Fibroblast of skin of right quadriceps (primary cell): ENCODE results near the gene GALNTL6.
"Not testable (repeated sequence)": the region's sequence is repeated elsewhere in the genome, so short reads cannot be mapped to it uniquely, and the experiment has no call there.

ENCODE experiments used
- DNase-seq: peaks from one replicate; pipeline ENCODE4 v3.0.0-alpha.2; 2013

The GALNTL6 gene

DNA sequence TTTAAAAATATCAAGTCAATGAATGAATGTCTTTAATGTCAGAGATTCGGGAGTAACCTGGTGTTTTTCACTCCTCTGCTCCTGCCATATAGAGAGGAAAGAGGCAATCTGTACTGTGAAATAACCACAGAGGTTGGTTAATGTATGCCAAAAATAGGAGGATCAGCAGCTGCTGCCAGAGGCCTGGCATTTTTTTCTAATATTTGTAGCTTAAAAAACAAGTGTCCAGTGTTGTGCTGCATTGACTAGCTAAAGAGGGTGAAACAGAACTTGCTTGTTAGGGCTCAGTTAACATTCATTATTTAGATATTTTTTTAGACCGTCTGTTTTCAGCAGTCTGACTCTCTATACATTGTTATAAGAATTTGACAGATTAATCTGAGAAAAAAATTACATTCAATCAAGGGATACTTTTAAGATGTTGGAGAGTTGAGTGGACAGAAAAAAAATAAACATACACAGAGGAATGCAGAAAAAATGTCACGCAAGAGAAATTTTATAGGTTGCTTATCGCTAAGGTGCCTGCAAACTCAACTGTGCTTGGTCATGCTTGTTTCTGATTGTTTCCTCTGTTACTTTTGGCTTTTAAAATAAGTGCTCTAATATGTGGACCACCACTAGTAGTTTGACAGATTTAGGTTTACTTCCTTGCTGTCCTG is 963.1 kb downstream of the GALNTL6 start:
- no peak for DNase-seq

DNA sequence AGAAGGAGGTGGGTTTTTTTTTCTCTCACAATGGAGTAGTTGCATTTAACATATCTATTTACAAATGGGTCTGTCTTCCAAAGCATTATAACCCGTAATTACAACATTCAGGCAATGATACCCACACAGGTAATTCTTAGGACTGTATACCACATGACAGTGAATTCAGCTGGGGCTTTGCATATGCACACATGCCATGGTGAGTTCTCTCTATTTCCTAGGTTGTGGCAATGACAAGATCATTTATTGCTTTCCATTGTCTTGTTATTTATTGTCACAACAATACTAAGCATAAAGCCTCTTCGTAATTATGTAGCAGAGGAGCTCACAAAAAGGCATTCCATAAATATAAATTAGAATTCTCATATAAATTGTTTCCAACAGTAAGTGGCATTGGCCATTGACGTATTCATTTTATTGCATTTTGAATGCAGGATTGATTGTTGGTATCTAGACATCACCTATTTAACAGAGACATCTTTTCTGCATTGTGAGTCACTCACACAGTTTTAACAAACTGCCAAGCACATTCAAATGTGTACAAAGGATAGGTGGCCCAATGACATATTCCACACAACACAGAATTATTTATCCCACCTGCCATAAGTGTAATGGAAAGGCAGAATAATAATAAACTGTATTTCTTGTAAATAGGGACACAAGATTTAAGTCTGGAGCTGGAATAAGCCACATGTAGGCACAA is 964.7 kb downstream of the GALNTL6 start:
- no peak for DNase-seq

DNA sequence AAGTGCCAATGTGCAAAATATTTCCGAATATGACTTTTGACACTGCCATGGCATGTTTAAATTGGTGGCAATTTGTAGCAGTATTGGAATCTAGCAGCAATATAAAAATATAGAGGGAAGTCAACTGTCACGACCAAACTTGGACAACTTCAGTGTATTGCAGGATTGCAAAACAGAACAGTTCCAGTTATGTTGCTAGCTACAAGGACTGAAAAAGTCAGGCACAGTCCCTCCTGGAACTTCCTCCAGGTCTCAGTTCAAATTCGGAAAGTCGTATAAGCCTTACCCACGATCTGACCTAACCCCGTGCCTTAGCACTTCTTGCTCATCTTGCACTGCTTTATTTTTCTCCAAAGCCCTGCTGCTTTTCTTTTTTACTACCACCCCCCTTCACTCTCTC is 965.4 kb downstream of the GALNTL6 start:
- no peak for DNase-seq

DNA sequence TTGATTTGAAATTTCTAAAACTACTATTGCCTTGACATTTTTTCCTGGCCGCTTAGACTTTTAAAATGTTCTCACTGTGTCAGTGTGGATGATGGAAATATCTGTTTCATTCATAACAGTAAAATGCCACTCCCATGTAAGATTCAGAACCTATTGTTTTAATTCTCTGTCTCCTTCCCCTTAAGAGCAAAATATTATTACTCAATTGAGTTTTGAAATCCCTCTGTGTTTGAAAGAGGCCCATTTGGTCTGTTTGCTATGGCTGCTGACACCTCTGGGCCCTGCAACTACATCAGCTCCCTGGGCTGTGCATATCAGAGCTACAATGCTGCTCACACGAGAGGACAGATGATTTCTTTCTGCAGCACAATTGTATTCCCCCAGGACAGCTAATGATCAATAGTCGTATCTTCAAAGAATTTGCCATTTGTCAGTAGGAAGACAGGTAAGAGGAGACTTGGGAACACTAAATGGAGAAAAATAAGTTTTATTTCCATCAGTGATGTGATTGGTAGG is 967.4 kb downstream of the GALNTL6 start:
- no peak for DNase-seq

DNA sequence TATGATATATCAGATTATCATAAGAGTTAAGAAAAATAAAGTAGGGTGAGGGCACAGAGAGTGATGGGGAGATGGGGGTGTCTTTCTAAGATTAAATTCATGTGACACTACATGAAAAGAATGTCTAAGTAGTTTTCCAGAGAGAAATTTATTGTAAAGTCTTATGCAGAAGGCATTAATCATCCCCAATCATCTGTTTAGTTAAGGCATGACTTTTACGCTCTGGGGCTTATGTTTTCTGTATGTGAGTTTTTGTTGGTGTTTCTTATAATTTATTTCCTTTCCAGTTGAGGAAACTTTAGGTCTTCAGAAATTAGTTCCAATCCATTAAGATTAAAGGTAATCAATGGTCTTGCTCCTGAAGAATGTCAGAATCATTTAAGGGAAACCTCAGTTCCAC is 972.4 kb downstream of the GALNTL6 start:
- DNase-seq = peak; percentile 17

DNA sequence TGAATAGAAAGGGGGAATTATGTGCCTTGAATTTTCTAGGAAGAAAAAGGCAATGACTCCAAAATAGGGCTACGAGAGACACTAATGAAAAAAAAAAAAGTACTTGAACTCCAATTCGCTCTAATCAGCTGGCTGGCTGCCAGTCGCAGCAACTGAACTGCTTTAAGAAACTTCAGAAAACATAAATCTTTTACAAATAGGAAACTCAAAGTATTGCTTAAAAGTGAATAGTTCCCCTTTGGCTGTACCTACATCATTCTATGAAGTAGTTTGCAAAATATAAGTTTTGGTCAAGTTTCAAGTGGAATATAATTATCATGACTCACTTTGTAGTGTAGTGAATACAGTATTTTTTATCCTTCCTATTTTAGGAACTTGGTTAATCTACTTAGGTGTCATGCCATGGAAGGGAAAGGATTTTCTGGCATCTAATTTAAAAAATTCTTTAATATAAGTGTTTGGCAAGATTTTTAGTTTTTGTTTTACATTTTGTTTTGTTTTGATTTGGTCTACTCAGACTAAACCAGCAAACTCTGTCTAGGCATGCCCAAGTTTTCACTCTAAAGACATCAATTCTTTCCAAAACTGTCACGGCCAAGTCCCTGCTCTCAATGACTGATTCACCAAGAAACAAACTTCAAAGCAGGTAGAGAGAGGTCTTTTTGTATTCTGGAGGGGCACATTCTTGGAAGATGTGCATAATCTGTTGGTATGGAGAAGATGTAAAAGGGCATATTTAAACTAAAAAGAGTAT is 973.0 kb downstream of the GALNTL6 start:
- DNase-seq = peak; percentile 63

DNA sequence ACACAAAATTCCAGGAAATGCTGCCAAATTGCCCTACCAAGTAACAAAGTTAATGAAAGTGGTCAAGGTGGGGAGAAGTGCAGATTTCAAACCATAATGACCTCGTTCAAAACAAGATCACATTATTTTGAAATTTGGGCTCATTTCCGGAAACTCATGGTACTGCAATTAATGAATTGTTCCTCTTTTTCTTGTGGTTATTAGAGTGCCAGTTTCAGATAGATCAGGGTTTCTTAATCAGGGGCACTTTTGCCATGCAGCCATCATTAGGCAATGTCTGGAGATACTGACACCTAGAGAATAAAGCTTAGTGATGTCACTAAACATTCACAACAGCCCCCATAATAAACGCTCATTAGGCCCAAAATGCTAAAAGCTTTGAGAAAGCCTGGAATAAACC is 973.9 kb downstream of the GALNTL6 start:
- DNase-seq = no peak

DNA sequence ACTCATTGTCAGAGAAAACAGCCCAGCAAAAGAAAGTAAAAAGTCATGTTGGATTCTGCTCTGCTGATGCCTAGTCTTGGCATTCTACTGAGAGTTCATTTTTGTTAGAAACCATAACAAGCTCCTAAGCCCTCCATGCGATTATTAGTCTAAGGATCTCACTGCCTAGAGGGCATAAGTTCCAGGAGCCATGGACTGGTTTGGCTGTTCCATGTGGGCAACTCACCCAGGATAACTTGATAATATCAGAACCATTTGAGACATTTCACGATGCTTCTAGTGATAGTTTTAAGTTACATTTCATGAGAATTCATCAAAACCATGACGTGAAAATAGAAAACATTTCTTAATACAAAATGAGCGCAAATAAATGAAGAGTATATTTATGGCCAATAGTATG is 978.6 kb downstream of the GALNTL6 start:
- no peak for DNase-seq

DNA sequence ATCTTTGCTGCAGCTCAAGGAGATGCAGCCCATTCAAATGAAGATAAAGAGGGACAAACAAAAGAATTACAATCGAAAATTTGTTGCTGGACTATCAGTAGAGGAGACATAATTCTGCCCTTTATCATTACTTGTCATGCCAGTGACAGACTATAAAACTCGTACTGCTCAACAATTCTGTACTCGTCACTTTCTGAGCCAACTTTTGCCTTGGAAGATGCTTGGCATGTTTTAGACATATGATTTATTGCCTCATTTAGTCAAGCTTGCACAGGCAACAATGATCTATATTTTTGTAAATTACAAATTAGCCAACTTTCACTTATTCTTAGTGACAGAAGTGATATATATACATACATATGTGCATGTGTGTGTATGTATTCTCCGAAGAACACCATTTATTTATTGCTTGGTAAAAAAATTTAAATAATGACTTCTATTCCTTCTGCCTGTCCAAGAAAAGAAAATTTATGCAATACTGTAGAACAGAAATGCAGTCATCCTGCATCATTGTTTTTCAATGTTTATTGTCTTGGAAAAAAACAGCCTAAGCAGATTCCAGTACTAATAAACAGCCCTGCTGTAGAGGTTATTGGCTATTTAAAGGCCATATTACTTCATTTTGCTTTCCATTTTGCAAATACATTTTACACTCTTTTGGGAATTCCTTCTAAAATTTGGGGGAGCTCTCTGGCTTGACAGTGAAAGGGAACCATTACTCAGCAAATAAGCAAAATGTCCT is 980.5 kb downstream of the GALNTL6 start:
- DNase-seq = no peak

DNA sequence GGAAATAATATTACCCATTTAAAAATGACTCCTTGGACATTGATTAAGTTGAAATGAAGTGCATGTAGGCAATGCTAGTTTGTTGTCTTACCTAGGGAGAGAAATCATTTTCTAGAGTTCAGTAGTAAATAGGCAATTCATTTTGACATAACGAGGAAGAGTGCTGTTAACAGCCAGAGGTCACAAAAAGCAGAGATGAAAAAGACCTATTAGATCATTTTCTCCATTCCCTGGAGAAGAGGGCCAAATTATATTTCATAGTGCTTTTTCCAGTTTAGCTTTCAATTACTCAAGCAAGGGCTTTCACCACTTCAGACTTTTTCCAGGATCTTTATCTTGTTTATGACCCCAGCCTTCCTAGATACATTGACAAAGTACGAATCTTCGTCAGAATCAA is 981.1 kb downstream of the GALNTL6 start:
- no peak for DNase-seq

DNA sequence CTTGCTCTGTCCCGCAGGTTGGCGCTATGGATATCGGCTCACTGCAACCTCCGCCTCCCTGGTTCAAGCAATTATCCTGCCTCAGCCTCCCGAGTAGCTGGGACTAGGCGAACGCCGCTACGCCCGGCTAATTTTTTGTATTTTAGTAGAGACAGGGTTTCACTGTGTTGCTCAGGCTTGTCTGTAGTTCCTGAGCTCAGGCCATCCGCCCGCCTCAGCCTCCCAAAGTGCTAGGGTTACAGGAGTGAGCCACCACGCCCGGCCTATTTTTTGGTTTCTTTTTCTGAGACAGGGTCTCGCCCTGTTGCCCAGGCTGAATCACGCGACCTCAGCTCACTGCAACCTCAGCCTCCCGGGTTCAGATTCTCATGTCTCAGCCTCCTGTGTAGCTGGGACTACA is 984.1 kb downstream of the GALNTL6 start:
- not testable (repeated sequence) for DNase-seq

DNA sequence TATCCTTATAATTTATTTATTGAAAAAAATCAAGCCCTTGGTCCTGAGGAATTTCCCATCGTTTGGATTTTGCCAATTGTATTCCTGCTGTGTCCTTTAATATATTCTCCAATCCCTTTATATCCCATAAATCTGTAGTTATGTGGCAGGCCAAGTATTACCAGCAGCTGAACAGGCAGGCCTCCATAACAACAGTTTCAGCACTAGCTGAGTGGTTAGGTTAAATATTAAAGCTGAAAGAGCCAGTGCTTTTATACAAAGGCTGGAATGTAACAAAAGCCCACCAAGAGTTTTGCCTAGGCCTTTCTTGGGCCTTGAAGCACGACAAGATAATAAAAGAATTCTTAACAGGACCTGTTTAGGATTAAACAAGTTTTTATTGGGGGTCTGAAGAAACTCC is 988.8 kb downstream of the GALNTL6 start:
- no peak for DNase-seq

DNA sequence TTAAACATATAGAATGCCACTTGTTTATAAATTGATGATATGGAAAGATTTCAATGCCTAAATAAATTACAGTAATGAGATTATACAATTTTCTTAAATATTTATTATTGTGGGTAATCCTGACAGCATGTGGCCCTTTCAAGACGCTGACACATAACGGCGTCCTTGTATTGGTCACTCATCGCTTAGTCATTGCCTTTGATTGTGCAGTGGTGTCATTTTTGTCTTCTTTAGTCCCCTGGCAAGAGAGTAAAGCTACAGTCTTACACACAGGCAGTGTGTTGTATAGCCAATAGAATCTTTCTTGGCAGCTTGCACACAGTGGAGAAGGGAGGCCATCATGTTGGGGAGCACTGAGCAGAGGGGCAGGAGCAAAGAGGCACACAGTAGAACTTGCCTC is 993.6 kb downstream of the GALNTL6 start:
- DNase-seq = no peak

DNA sequence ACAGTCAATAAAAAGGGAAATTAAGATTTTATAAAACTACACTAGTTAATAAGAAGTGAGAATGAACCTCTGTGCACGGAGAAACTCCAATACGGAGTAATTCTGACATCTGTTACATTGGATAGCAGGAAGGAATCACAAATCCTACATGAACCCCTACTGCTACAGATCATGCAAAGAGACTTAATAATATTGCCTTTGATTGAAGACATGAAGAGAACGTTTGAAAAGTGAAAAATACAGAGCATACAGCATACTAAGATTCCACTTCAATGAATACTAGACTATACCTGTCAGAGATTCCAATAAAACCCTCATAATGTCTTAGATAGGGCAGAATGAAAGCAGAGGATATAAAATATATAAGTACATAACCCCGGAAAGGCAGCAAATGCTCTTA is 995.0 kb downstream of the GALNTL6 start:
- no peak for DNase-seq

DNA sequence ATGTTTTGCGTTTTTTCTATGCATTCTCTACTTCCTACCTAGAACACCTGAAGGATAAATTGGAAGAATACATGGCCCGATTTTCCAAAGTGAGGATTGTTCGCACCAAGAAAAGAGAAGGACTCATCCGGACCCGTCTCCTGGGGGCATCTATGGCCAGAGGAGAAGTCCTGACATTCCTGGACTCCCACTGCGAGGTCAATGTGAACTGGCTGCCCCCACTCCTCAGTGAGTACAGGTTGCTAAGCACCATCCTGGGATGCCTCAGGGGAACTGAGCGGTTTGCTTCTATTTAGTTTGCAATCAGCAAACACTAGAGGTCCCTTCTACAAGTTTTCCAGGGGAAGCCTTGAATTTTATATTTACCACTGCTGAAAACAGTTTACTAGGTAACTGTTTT is 996.1 kb downstream of the GALNTL6 start:
- DNase-seq = no peak

DNA sequence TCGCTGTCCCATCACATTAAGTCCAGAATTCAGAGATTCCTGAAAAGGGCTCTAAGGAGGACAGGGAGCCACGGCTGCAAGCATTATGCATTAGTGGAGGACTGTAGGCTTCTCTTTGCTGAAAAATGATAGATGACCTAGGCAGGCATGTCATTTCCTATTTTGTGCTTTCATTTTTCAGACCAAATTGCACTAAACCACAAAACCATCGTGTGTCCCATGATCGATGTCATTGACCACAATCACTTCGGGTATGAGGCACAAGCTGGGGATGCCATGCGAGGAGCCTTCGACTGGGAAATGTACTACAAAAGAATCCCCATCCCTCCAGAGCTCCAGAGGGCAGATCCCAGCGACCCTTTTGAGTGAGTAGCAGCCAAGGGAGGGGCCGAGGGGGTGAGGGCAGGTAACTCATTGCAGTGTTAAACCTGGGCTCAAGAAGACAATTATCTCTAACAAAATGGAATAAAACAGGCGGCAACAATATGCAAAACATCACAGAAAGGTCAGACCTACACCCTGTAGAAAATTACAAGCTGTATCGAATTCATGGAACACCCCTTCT is 1000.2 kb downstream of the GALNTL6 start:
- peak; percentile 18 for DNase-seq

DNA sequence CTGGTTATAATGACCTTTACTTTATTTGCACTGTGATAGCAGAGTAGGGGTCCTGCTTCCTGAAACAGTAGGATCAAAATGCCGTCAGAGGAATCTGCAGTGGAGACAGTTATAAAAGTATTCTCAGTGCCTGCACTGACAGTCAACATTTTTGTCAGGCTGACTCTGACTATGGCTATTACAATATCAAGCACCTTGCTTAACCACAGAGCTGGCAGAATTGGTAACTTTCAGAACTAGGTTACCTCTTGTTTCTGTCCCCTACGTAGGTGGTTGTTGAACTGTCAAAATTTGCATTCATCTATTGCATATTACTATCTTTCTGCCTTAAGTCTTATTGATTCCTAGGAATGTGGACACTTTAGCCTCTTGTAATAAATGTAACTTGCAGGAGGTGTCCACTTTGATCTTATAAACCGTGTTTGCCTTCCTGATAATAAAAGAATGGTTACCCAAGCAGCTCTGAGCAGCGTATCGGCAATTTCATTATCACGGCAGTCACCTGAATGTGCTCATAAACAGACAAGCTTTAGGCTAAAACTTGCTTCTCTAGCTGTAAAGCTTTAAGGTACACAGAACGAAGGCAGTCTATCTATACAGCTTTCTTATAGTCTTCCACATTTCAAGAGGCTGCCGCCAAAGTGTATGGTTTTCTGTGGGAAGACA is 1002.4 kb downstream of the GALNTL6 start:
- no peak for DNase-seq

DNA sequence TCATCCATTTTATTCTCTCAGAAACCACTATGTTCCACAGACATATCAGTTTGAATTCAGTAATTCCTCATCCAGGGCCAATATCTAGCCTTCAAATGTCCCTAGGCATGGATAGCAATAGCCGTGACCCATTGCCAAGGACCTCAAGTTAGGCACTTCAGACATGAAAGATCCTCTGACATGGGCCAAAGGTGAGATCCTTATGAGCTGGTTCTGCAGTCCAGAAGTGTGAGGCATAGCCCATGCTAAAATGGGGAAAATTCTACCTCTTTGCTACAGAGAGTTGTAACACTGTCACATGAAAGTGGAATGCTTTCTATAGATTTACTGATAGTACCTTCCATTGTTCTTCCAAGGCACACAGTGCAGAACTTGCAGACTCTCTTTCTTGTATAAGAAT is 1005.7 kb downstream of the GALNTL6 start:
- DNase-seq = no peak

DNA sequence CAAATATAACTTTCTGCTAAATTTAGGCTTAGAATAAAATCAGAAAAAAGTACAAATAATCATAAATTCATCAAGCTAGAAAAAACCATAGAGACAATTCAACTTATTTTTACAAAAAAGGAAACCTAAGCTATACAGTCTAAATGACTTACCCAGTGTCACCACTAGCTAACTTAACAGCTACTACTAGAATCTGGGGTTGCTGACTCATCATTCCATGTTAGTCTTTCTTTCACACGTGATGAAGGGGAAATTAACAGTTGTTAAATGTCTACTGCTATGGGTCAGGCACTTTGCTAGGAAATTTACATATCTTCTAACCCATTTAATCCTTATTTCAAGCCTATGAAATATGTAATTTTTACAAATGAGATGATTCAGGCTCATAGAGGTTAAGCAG is 1006.1 kb downstream of the GALNTL6 start:
- DNase-seq = peak; percentile 7

DNA sequence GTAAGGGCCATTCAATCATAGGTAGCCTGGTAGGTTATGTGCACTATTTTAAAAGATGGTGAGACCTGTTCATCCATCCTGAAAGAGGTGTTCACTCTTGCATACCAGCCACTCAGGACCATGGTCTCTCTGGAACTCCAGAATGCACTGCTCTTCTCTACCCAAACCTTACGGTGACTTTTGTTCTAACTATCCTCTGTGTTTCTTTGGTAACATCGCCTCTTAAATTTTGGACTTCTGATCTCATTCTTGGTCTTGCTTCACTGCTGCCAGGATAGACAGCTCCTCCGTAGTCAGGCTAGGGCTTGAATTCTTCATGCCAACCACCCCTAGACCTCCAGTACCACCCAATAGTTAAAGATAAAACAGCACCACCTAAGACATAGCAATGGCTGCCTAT is 1009.1 kb downstream of the GALNTL6 start:
- no peak for DNase-seq

DNA sequence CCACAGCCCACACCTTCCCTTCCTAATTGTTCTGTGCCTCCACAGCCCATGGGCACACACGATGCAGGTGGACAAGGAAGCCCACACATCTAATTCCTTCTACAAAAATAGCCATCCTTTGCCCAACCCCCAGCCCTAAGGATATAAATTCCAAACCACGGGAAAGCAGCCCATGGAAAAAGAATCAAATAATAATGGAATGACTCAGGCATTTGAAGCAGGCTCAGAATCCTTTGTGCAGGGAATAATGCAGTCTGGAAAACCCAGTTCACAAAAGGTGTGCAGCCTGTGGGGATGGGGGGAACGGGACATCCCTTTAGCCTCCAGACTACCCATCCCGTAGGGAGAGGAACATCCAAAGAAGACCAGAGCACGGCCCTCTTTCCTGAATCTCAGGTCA is 1013.1 kb downstream of the GALNTL6 start:
- DNase-seq = peak; percentile 62

DNA sequence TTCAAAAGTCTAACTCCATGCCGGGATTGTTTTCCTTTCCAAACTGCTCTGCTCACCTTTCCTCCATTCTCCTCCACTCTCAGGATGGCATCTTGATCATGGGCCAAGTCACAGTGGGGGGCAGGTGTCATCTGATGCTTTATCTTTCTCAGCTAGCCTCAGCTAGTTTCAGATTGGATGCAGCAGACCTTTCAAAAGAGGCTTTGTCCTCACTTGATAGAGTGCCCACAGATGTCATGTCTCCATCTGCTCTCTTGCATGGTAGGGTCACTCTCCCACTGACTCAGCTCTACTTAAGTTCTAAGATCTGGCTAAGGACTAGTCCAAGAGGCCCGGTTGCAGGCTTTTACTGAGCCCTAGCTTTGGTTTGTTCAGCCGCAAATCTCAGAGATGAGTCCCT is 1013.7 kb downstream of the GALNTL6 start:
- no peak for DNase-seq
